Hepatocyte (in vitro differentiated cells): ENCODE data around the gene PDRG1. TPM values are rescaled to one million over a fixed set of nuclear protein-coding genes. Genes with fewer than 3 reads are reported as not detected.
"Not testable (repeated sequence)": the region's sequence is repeated elsewhere in the genome, so short reads cannot be mapped to it uniquely, and the experiment has no call there.

Source experiments
- DNase-seq: peaks from one replicate; pipeline ENCODE4 v3.0.0-alpha.2; 2016; ENCODE audit warnings: low spot score
- H2AFZ ChIP-seq: fragments of 200-600 bp; sonication (generic); 2 replicates; pipeline ENCODE4 v1.6.0; 2016; ENCODE audit warnings: antibody characterized with exemption, mild to moderate bottlenecking
- H3K27ac ChIP-seq: fragments of 200-600 bp; sonication (generic); 2 replicates; pipeline ENCODE4 v1.5.1; 2016; ENCODE audit warnings: mild to moderate bottlenecking
- H3K27me3 ChIP-seq: fragments of 200-600 bp; sonication (generic); 2 replicates; pipeline ENCODE4 v1.6.1; 2016
- H3K36me3 ChIP-seq: fragments of 200-600 bp; sonication (generic); replicated peaks from 2 replicates; pipeline ENCODE4 v1.5.1; 2016; ENCODE audit warnings: low read depth; ENCODE audit not compliant: insufficient read depth
- H3K4me1 ChIP-seq: fragments of 200-600 bp; sonication (generic); 2 replicates; pipeline ENCODE4 v1.5.1; 2016; ENCODE audit warnings: mild to moderate bottlenecking, moderate library complexity; ENCODE audit not compliant: insufficient read depth
- H3K4me2 ChIP-seq: fragments of 200-600 bp; sonication (generic); 2 replicates; pipeline ENCODE4 v1.6.0; 2016
- H3K4me3 ChIP-seq: fragments of 200-600 bp; sonication (generic); 2 replicates; pipeline ENCODE4 v1.5.1; 2016; ENCODE audit warnings: mild to moderate bottlenecking
- H3K79me2 ChIP-seq: fragments of 200-600 bp; sonication (generic); 2 replicates; pipeline ENCODE4 v1.6.0; 2017; ENCODE audit warnings: mild to moderate bottlenecking
- H3K9me2 ChIP-seq: fragments of 200-600 bp; sonication (generic); replicated peaks from 2 replicates; pipeline ENCODE4 v1.6.0; 2017; ENCODE audit warnings: mild to moderate bottlenecking; ENCODE audit not compliant: insufficient read depth
- H3K9me3 ChIP-seq: fragments of 200-600 bp; sonication (generic); 2 replicates; pipeline ENCODE4 v1.5.1; 2016; ENCODE audit warnings: low read depth, mild to moderate bottlenecking
- H4K20me1 ChIP-seq: fragments of 200-600 bp; sonication (generic); 2 replicates; pipeline ENCODE4 v1.6.0; 2016; ENCODE audit warnings: mild to moderate bottlenecking; ENCODE audit not compliant: insufficient read depth, poor library complexity, severe bottlenecking
- CTCF ChIP-seq: fragments of 200-600 bp; sonication (generic); IDR thresholded peaks from 2 replicates; pipeline ENCODE4 v1.5.1; 2016; ENCODE audit warnings: antibody characterized with exemption, mild to moderate bottlenecking; ENCODE audit not compliant: poor library complexity
- EZH2 ChIP-seq: fragments of 200-600 bp; sonication (generic); IDR thresholded peaks from 2 replicates; pipeline ENCODE4 v1.6.1; 2016; ENCODE audit warnings: antibody characterized with exemption, mild to moderate bottlenecking, borderline replicate concordance
- EZH2phosphoT487 ChIP-seq: fragments of 200-600 bp; sonication (generic); IDR thresholded peaks from one replicate; pipeline ENCODE4 v1.6.1; 2018; ENCODE audit warnings: antibody characterized with exemption, mild to moderate bottlenecking, low read depth, moderate library complexity; ENCODE audit not compliant: unreplicated experiment, severe bottlenecking
- WGBS: methylation state at CpG from one replicate; pipeline ENCODE4 v1.1.6; 2016; ENCODE audit warnings: low lambda C conversion rate; ENCODE audit errors: missing lambda C conversion rate; 5-methylcytosine and 5-hydroxymethylcytosine counted together
- polyA plus RNA-seq: library from polyadenylated mRNA; unstranded; fragments of >200 nt; fragmentation: Nextera tagmentation; extraction: Ambion mirVana; gene quantifications from 2 replicates; pipeline ENCODE4 v1.2.1, GENCODE V29; 2016
- total RNA-seq: library from RNA; depleted of rRNA; stranded (reverse); fragments of >200 nt; gene quantifications from 2 replicates; pipeline ENCODE4 v1.2.3, GENCODE V29; 2014

The PDRG1 gene
- total and polyA plus RNA-seq, 2 experiments from 2014 or later: 9.1 to 25.4 TPM

GRCh38 chr20:31933698-31934097, 18.1 kb downstream of the PDRG1 start:
- Histone ChIP-seq H3K27me3 (no peaks in the 10 kb centered on the region), H3K79me2 (no peaks in the 10 kb centered on the region), H3K4me2 (no peak overlapping the region), H3K36me3 (no peaks in the 10 kb centered on the region), H3K4me3 (no peak overlapping the region), H4K20me1 (no peaks in the 10 kb centered on the region), H3K9me3 (no peaks in the 10 kb centered on the region), H3K9me2 (no peaks in the 10 kb centered on the region), H2AFZ (no peak overlapping the region), H3K27ac (no peak overlapping the region), H3K4me1 (no peaks in the 10 kb centered on the region)
- WGBS: 91% methylated on average over 10 of the region's 10 CpGs
- no peak for DNase-seq
- no peak for TF ChIP-seq CTCF
- no peak for TF ChIP-seq EZH2phosphoT487
- TF ChIP-seq EZH2: no peak

- no peaks in the 10 kb centered on the region for H3K27me3 ChIP-seq
- H3K4me3 ChIP-seq: no peak overlapping the region
- H4K20me1 ChIP-seq: no peaks in the 10 kb centered on the region
- H3K4me2 ChIP-seq: no peak overlapping the region
- H3K79me2 ChIP-seq: no peaks in the 10 kb centered on the region
- H3K9me3 ChIP-seq: no peaks in the 10 kb centered on the region
- 67% methylated on average over 5 of the region's 5 CpGs for WGBS
- no peaks in the 10 kb centered on the region for H3K36me3 ChIP-seq
- H3K27ac ChIP-seq: no peak overlapping the region
- DNase-seq: no peak
- H2AFZ ChIP-seq: no peak overlapping the region
- TF ChIP-seq CTCF (no peak), EZH2phosphoT487 (no peak), EZH2 (no peak)
- no peaks in the 10 kb centered on the region for H3K9me2 ChIP-seq
- H3K4me1 ChIP-seq: no peaks in the 10 kb centered on the region
These were observed 21.1 kb downstream of the PDRG1 start for GRCh38 chr20:31930779-31931178.

GRCh38 chr20:31929631-31930030, 22.2 kb downstream of the PDRG1 start:
- not testable (repeated sequence) for H3K4me3 ChIP-seq, H4K20me1 ChIP-seq, H3K27me3 ChIP-seq, H3K36me3 ChIP-seq, H2AFZ ChIP-seq, H3K79me2 ChIP-seq, H3K4me2 ChIP-seq, H3K27ac ChIP-seq, H3K9me3 ChIP-seq, H3K9me2 ChIP-seq, H3K4me1 ChIP-seq, DNase-seq
- 53% methylated on average over 4 of the region's 4 CpGs for WGBS

- WGBS: 90% methylated on average over 8 of the region's 8 CpGs
- H3K27ac ChIP-seq: no peak overlapping the region
- no peaks in the 10 kb centered on the region for H3K27me3 ChIP-seq
- no peaks in the 10 kb centered on the region for H3K79me2 ChIP-seq
- no peaks in the 10 kb centered on the region for H3K4me1 ChIP-seq
- H3K4me3 ChIP-seq: no peak overlapping the region
- H2AFZ ChIP-seq: no peak overlapping the region
- H3K9me2 ChIP-seq: no peaks in the 10 kb centered on the region
- no peaks in the 10 kb centered on the region for H3K9me3 ChIP-seq
- no peak for TF ChIP-seq CTCF
- no peak for TF ChIP-seq EZH2phosphoT487
- TF ChIP-seq EZH2: no peak
- no peaks in the 10 kb centered on the region for H4K20me1 ChIP-seq
- no peaks in the 10 kb centered on the region for H3K36me3 ChIP-seq
- no peak overlapping the region for H3K4me2 ChIP-seq
- no peak for DNase-seq
These were observed 24.2 kb downstream of the PDRG1 start for GRCh38 chr20:31927627-31928159.
